ENCODE results near the gene RSL24D1. TPM values are rescaled to one million over a fixed set of nuclear protein-coding genes. Genes with fewer than 3 reads are reported as not detected.

RSL24D1 gene
- total RNA-seq, 1 experiment from 2014 or later = 115 TPM

GRCh38 chr15:55222588-55222987 is 25.8 kb upstream of the RSL24D1 start:
- Mint-ChIP-seq H3K9me3 (no peaks in the 10 kb centered on the region), H3K4me3 (no peak overlapping the region), H3K27me3 (ENCODE audit: low read depth) (no peaks in the 10 kb centered on the region), H3K4me1 (peaks cover 17% of the 10 kb centered on the region), H3K36me3 (no peaks in the 10 kb centered on the region), H3K27ac (peak overlapping the region; percentile 11; the same call in 1 of the 2 replicates)
- ChIA-PET CTCF (no interaction called here), POLR2A (no interaction called here)
- ATAC-seq (no peak), DNase-seq (ENCODE audit: low spot score) (no peak)
- no peak for TF ChIP-seq ERG (CRISPR knock-in tag; IDR thresholded peaks at IDR 0.05)
- TF ChIP-seq OVOL2 (CRISPR knock-in tag; IDR thresholded peaks at IDR 0.05; ENCODE audit: borderline replicate concordance) = no peak
- TF ChIP-seq GTF2I (CRISPR knock-in tag; conservative IDR thresholded peaks at IDR 0.05) = no peak
- no peak for TF ChIP-seq IRF1 (CRISPR knock-in tag; IDR thresholded peaks at IDR 0.05)
- TF ChIP-seq FOXP4 (CRISPR knock-in tag; IDR thresholded peaks at IDR 0.05) = no peak
- TF ChIP-seq FOXK1 (CRISPR knock-in tag; IDR thresholded peaks at IDR 0.05) = no peak
- no peak for TF ChIP-seq JUN (CRISPR knock-in tag; IDR thresholded peaks at IDR 0.05)
- TF ChIP-seq MLX (CRISPR knock-in tag; IDR thresholded peaks at IDR 0.05) = no peak
- no peak for TF ChIP-seq CBFB (CRISPR knock-in tag; IDR thresholded peaks at IDR 0.05; ENCODE audit: low read depth)
- no peak for TF ChIP-seq ZNF263 (CRISPR knock-in tag; IDR thresholded peaks at IDR 0.05; ENCODE audit: low read depth)
- TF ChIP-seq HMGXB4 (CRISPR knock-in tag; IDR thresholded peaks at IDR 0.05) = no peak

- Mint-ChIP-seq H3K9me3 (no peaks in the 10 kb centered on the region), H3K27me3 (ENCODE audit: low read depth) (no peaks in the 10 kb centered on the region), H3K27ac (peak overlapping the region; percentile 34), H3K4me1 (peaks cover 17% of the 10 kb centered on the region), H3K4me3 (no peak overlapping the region), H3K36me3 (no peaks in the 10 kb centered on the region)
- ATAC-seq (no peak), DNase-seq (ENCODE audit: low spot score) (no peak)
- ChIA-PET POLR2A (no interaction called here), CTCF (no interaction called here)
- no peak for TF ChIP-seq STAT6 (CRISPR knock-in tag; conservative IDR thresholded peaks at IDR 0.05; ENCODE audit: low read depth)
- TF ChIP-seq GABPB1 (CRISPR knock-in tag; IDR thresholded peaks at IDR 0.05) = peak; percentile 47; the same call in 1 of the 2 replicates
Observed at GRCh38 chr15:55221090-55222011, 24.6 kb upstream of the RSL24D1 start.

Data from WTC11 (cell line).